SK-N-SH (cell line): ENCODE data around the gene GLS2.

Experiments used
- CTCF ChIP-seq: fragments of 200-600 bp; sonication (generic); IDR thresholded peaks from 2 replicates; pipeline ENCODE4 v1.6.1; 2017; ENCODE audit warnings: antibody characterized with exemption, mild to moderate bottlenecking, moderate library complexity
- EP300 ChIP-seq, 2 experiments: IDR thresholded peaks; 2 replicates each; pipeline versions ENCODE4 v1.4.0 to v1.6.1; 2012; ENCODE audit warnings: borderline replicate concordance in 1 of 2, low read depth in 1 of 2, low read length in 1 of 2
- EZH2phosphoT487 ChIP-seq: fragments of 200-600 bp; sonication (generic); IDR thresholded peaks from 2 replicates; pipeline ENCODE4 v1.6.1; 2017; ENCODE audit warnings: low read depth, mixed run types, mild to moderate bottlenecking, antibody characterized with exemption, moderate library complexity, borderline replicate concordance
- PBX3 ChIP-seq: IDR thresholded peaks from 2 replicates; pipeline ENCODE4; 2012
- POLR2AphosphoS5 ChIP-seq: IDR thresholded peaks from 2 replicates; pipeline ENCODE4 v1.6.1; 2012; ENCODE audit warnings: low read depth, low read length
- RFX5 ChIP-seq: IDR thresholded peaks from 2 replicates; pipeline ENCODE4 v1.6.1; 2012; ENCODE audit warnings: mild to moderate bottlenecking, improper control_type of control experiment, low read length
- SMC3 ChIP-seq: IDR thresholded peaks from 2 replicates; pipeline ENCODE4 v1.6.1; 2012; ENCODE audit warnings: low read depth, low read length, improper control_type of control experiment

- no peak for TF ChIP-seq CTCF
- no peak for TF ChIP-seq EZH2phosphoT487
- no peak for TF ChIP-seq RFX5
- no peak for TF ChIP-seq PBX3
- TF ChIP-seq POLR2AphosphoS5 = no peak
- TF ChIP-seq EP300 (IDR thresholded peaks at IDR 0.05; ENCODE audit: borderline replicate concordance in 1 of 2, low read depth in 1 of 2, low read length in 1 of 2) = no peak
- no peak for TF ChIP-seq SMC3
These were observed 29.9 kb upstream of the GLS2 start for GRCh38 chr12:56517854-56518253.
